ENCODE data around the gene LIMS3.
"Not testable (repeated sequence)": the region's sequence is repeated elsewhere in the genome, so short reads cannot be mapped to it uniquely, and the experiment has no call there.

The LIMS3 gene

DNA sequence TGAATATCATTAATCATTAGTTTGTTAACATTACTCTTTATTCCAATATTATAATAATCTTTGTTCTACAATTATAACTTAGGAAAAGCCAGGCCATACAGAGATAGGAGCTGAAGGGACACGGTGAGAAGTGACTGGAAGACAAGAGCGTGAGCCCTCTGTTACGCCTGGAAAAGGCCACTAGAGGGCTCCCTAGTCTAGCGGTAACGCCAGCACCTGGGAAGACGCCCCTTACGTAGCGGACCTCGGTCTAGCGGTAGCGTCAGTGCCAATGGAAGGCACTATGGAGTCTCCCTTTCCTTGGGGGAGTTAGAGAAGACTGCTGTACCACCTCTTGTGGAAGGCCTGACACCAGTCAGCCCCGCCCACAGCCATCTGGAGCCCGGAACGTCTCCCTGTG lies 71.4 kb downstream of the LIMS3 start:
- H3K9me3 Mint-ChIP-seq: not testable (repeated sequence)

DNA sequence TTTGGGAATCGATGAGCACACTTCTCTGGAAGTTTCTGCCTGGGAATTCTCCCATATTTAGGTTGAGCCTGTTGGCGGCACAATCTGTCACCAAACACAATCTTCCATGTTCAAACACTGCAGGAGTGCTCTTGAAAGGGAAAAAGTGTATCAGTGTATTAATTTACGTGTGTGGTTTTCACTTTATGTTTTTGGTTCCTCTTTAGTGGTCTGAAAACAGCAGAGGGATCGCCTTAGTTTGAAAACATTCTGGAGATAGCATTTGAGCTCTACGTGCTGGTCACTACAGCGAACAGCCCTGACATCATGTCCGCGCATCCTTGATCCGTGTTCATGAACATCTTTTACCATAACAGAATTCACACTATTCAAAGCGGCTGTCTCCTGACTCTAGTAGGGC lies 73.2 kb downstream of the LIMS3 start:
- not testable (repeated sequence) for H3K27ac Mint-ChIP-seq, H3K4me1 Mint-ChIP-seq, H3K27me3 Mint-ChIP-seq, H3K36me3 Mint-ChIP-seq, H3K4me3 Mint-ChIP-seq, H3K9me3 Mint-ChIP-seq

More for the DNA sequence above, 71.4 kb downstream of the LIMS3 start:
- not testable (repeated sequence) for H3K4me3 Mint-ChIP-seq, H3K36me3 Mint-ChIP-seq, H3K4me1 Mint-ChIP-seq, H3K27ac Mint-ChIP-seq, H3K27me3 Mint-ChIP-seq

Measured in activated naive CD4-positive, alpha-beta T cell treated with anti-CD3 and anti-CD28 coated beads, Interleukin-2, amount 50 U/mL, for 24 hours (primary cell).